ENCODE results near the gene BMF. TPM values are rescaled to one million over a fixed set of nuclear protein-coding genes. Genes with fewer than 3 reads are reported as not detected.

Gene BMF
- polyA plus RNA-seq, 1 donor from 2014 or later, result 5.8 TPM

DNA sequence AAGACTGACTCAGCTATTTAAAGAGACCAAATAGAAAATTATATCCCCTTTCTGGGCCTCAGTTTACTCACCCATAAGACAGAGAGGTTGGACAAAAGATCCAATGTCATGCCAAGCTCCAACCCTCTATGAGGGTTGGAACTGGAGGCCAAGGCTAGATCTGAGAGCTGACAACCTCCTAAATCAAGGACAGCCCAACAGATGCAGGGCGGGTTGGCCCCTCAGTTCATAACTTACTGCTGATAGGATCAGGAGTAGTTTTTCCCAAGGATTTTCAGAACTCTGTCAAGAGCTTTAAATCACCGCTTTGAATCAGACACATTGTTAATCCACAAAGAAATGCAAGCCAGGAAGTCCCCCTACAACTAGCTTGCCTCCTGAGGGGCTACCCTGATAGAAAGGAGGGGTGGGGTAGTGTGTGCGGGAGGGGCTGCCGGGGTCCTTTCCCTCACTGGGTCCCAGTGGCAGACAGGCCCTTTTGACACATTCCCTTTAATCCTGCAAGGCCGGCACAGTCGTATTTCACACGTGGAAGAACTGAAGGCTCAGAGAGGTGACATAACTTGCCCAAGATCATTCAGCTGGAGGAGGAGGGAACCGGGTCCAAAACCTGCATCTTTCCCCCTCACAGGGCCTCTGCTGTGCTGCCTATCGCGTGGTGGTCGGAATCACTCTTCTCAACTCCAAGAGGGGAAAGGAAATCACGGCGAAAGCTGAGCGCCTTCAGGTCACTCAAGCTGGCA is 21.4 kb downstream of the BMF start:
- Histone ChIP-seq H4K20me1 (ENCODE audit: insufficient read depth) (no peaks in the 10 kb centered on the region), H3K27me3 (ENCODE audit: insufficient read depth, low read depth, low read length) (no peaks in the 10 kb centered on the region), H3K9ac (ENCODE audit: low read length) (no peak overlapping the region), H3F3A (ENCODE audit: insufficient read depth, low read length, poor library complexity, severe bottlenecking) (no peaks in the 10 kb centered on the region), H3K9me3 (ENCODE audit: low read length) (no peaks in the 10 kb centered on the region), H2AFZ (ENCODE audit: low read depth, low read length) (no peak overlapping the region), H3K4me3 (ENCODE audit: low read length) (no peak overlapping the region), H3K36me3 (ENCODE audit: insufficient read depth, low read length) (no peaks in the 10 kb centered on the region), H3K79me2 (replicated peaks; ENCODE audit: insufficient read depth, low read length) (no peaks in the 10 kb centered on the region), H3K4me2 (ENCODE audit: low read length) (no peak overlapping the region), H3K27ac (ENCODE audit: low read length) (no peak overlapping the region), H3K9me2 (ENCODE audit: insufficient read depth, low read length) (no peaks in the 10 kb centered on the region)
- no peak for TF ChIP-seq CTCF (IDR thresholded peaks at IDR 0.05; ENCODE audit: poor library complexity, severe bottlenecking)
- TF ChIP-seq TAF1 (IDR thresholded peaks at IDR 0.05; ENCODE audit: low read depth), result no peak
- TF ChIP-seq MXI1 (conservative IDR thresholded peaks at IDR 0.05; ENCODE audit: poor library complexity, severe bottlenecking), result no peak
- no peak for TF ChIP-seq EZH2 (IDR thresholded peaks at IDR 0.05; ENCODE audit: borderline replicate concordance, insufficient read depth, low read length, poor library complexity, severe bottlenecking)
- TF ChIP-seq SMC3 (conservative IDR thresholded peaks at IDR 0.05; ENCODE audit: poor library complexity), result no peak
- TF ChIP-seq POLR2AphosphoS5 (IDR thresholded peaks at IDR 0.05), result no peak

- TF ChIP-seq EP300 (conservative IDR thresholded peaks at IDR 0.05; ENCODE audit: poor library complexity, severe bottlenecking) (no peak), TAF1 (IDR thresholded peaks at IDR 0.05; ENCODE audit: low read depth) (no peak), EZH2 (IDR thresholded peaks at IDR 0.05; ENCODE audit: borderline replicate concordance, insufficient read depth, low read length, poor library complexity, severe bottlenecking) (no peak), POLR2AphosphoS5 (IDR thresholded peaks at IDR 0.05) (no peak), RAD21 (conservative IDR thresholded peaks at IDR 0.05) (no peak), MXI1 (conservative IDR thresholded peaks at IDR 0.05; ENCODE audit: poor library complexity, severe bottlenecking) (no peak), CTCF (IDR thresholded peaks at IDR 0.05; ENCODE audit: poor library complexity, severe bottlenecking) (no peak), REST (IDR thresholded peaks at IDR 0.05; ENCODE audit: borderline replicate concordance) (no peak), SMC3 (conservative IDR thresholded peaks at IDR 0.05; ENCODE audit: poor library complexity) (no peak)
- H3K79me2 ChIP-seq (replicated peaks; ENCODE audit: insufficient read depth, low read length), result no peaks in the 10 kb centered on the region
- no peaks in the 10 kb centered on the region for H3K27me3 ChIP-seq (ENCODE audit: insufficient read depth, low read depth, low read length)
- H3K9me3 ChIP-seq (ENCODE audit: low read length), result no peaks in the 10 kb centered on the region
- H2AFZ ChIP-seq (ENCODE audit: low read depth, low read length), result no peak overlapping the region
- no peaks in the 10 kb centered on the region for H4K20me1 ChIP-seq (ENCODE audit: insufficient read depth)
- no peaks in the 10 kb centered on the region for H3K36me3 ChIP-seq (ENCODE audit: insufficient read depth, low read length)
- H3K9ac ChIP-seq (ENCODE audit: low read length), result no peak overlapping the region
- no peaks in the 10 kb centered on the region for H3F3A ChIP-seq (ENCODE audit: insufficient read depth, low read length, poor library complexity, severe bottlenecking)
- H3K9me2 ChIP-seq (ENCODE audit: insufficient read depth, low read length), result no peaks in the 10 kb centered on the region
- H3K4me3 ChIP-seq (ENCODE audit: low read length), result no peak overlapping the region
- H3K27ac ChIP-seq (ENCODE audit: low read length), result no peak overlapping the region
- H3K4me2 ChIP-seq (ENCODE audit: low read length), result no peak overlapping the region
These were observed 23.4 kb downstream of the BMF start for GRCh38 chr15:40085266-40085665.
